CD14-positive monocyte (primary cell): ENCODE results near the gene ASF1A. TPM values are rescaled to one million over a fixed set of nuclear protein-coding genes. Genes with fewer than 3 reads are reported as not detected.
A peak's percentile ranks its signal among the peaks of the same experiment; 100 is the strongest.

Source experiments
- DNase-seq, 3 donors: peaks; one replicate each; pipeline ENCODE4 v3.0.0-alpha.2; 2011 to 2022
- H2AFZ ChIP-seq: 2 replicates; pipeline ENCODE4 v1.6.0; 2012; ENCODE audit warnings: mild to moderate bottlenecking, low read depth, low read length, inconsistent platforms; ENCODE audit not compliant: insufficient read depth, poor library complexity, severe bottlenecking
- H3K27ac ChIP-seq, 2 donors: 1 replicate in 1 of 2; 2 replicates in 1 of 2; pipeline ENCODE4 v1.5.1; 2012 to 2013; ENCODE audit warnings: low read length in 2 of 2, control low read depth in 1 of 2, inconsistent platforms in 1 of 2, low read depth in 1 of 2, mild to moderate bottlenecking in 1 of 2
- H3K27me3 ChIP-seq, 2 donors: one replicate each; pipeline versions ENCODE4 v1.6.0 to v1.6.1; 2011 to 2013; ENCODE audit warnings: low read length in 2 of 2; ENCODE audit not compliant: control insufficient read depth in 2 of 2, insufficient read depth in 2 of 2
- H3K36me3 ChIP-seq, 2 donors: replicated peaks in 1 of 2; 1 replicate in 1 of 2; 2 replicates in 1 of 2; pipeline versions ENCODE4 v1.5.1 to v1.6.1; 2012 to 2013; ENCODE audit warnings: low read length in 2 of 2, control low read depth in 1 of 2, inconsistent platforms in 1 of 2, mild to moderate bottlenecking in 1 of 2; ENCODE audit not compliant: insufficient read depth in 2 of 2, control insufficient read depth in 1 of 2
- H3K4me1 ChIP-seq, 2 donors: 1 replicate in 1 of 2; 2 replicates in 1 of 2; pipeline versions ENCODE4 v1.5.1 to v1.6.1; 2012 to 2013; ENCODE audit warnings: low read length in 2 of 2, control low read depth in 1 of 2, inconsistent platforms in 1 of 2, mild to moderate bottlenecking in 1 of 2, moderate library complexity in 1 of 2; ENCODE audit not compliant: insufficient read depth in 2 of 2, control insufficient read depth in 1 of 2
- H3K4me2 ChIP-seq: replicated peaks from 2 replicates; pipeline ENCODE3; 2012; ENCODE audit warnings: low read length, moderate library complexity, mild to moderate bottlenecking; ENCODE audit not compliant: poor library complexity, severe bottlenecking; ENCODE audit errors: extremely low read depth
- H3K4me3 ChIP-seq, 3 experiments: fragments of 200-600 bp in 1 of 3; sonication (generic) in 1 of 3; replicated peaks in 1 of 3; 1 replicate in 2 of 3; 2 replicates in 1 of 3; pipeline ENCODE4 v1.5.1; 2011 to 2013; ENCODE audit warnings: low read length in 3 of 3, mild to moderate bottlenecking in 3 of 3, control low read depth in 2 of 3, low read depth in 2 of 3, inconsistent platforms in 1 of 3, moderate library complexity in 1 of 3
- H3K79me2 ChIP-seq: 2 replicates; pipeline ENCODE4 v1.6.0; 2012; ENCODE audit warnings: mild to moderate bottlenecking, control low read depth, inconsistent platforms, low read length, moderate library complexity; ENCODE audit not compliant: insufficient read depth
- H3K9ac ChIP-seq: 2 replicates; pipeline ENCODE4 v1.6.0; 2017; ENCODE audit warnings: low read length, mild to moderate bottlenecking; ENCODE audit not compliant: insufficient read depth, poor library complexity, severe bottlenecking
- H3K9me3 ChIP-seq, 2 donors: replicated peaks in 1 of 2; 1 replicate in 1 of 2; 2 replicates in 1 of 2; pipeline versions ENCODE4 v1.5.1 to v1.6.1; 2012 to 2013; ENCODE audit warnings: low read length in 2 of 2, control low read depth in 1 of 2; ENCODE audit not compliant: control insufficient read depth in 1 of 2, insufficient read depth in 1 of 2
- H4K20me1 ChIP-seq: 2 replicates; pipeline ENCODE4 v1.6.0; 2012; ENCODE audit warnings: mild to moderate bottlenecking, low read length, control low read depth, moderate library complexity; ENCODE audit not compliant: insufficient read depth
- H3K27ac Mint-ChIP-seq, 7 donors: one replicate each; pipeline ENCODE4 v1.8.0; 2020; ENCODE audit warnings: mild to moderate bottlenecking in 7 of 7, mixed read lengths in 7 of 7, moderate library complexity in 6 of 7, inconsistent platforms in 2 of 7
- H3K27me3 Mint-ChIP-seq, 3 donors: one replicate each; pipeline ENCODE4 v1.8.0; 2021 to 2022; ENCODE audit warnings: low read depth in 3 of 3, mild to moderate bottlenecking in 3 of 3, mixed read lengths in 3 of 3, moderate library complexity in 3 of 3, inconsistent platforms in 1 of 3
- H3K36me3 Mint-ChIP-seq, 2 donors: one replicate each; pipeline ENCODE4 v1.8.0; 2020; ENCODE audit warnings: mixed read lengths in 2 of 2, inconsistent platforms in 1 of 2, mild to moderate bottlenecking in 1 of 2
- H3K4me1 Mint-ChIP-seq: one replicate; pipeline ENCODE4 v1.8.0; 2020; ENCODE audit warnings: mild to moderate bottlenecking, mixed read lengths
- H3K4me3 Mint-ChIP-seq, 2 donors: one replicate each; pipeline ENCODE4 v1.8.0; 2020; ENCODE audit warnings: mild to moderate bottlenecking in 2 of 2, mixed read lengths in 2 of 2, moderate library complexity in 1 of 2
- H3K9me3 Mint-ChIP-seq, 7 donors: one replicate each; pipeline ENCODE4 v1.8.0; 2020 to 2022; ENCODE audit warnings: mixed read lengths in 7 of 7, mild to moderate bottlenecking in 6 of 7, moderate library complexity in 6 of 7, inconsistent platforms in 2 of 7
- CTCF ChIP-seq: fragments of 200-600 bp; IDR thresholded peaks from one replicate; pipeline ENCODE4 v1.8.0; 2022; ENCODE audit warnings: antibody characterized with exemption, mild to moderate bottlenecking
- WGBS: methylation state at CpG from one replicate; pipeline ENCODE4 v1.1.5; 2013; ENCODE audit warnings: missing lambda C conversion rate; ENCODE audit not compliant: insufficient coverage; 5-methylcytosine and 5-hydroxymethylcytosine counted together
- intact Hi-C, 2 donors: fragments of 100-400 bp; cut with micrococcal nuclease; formaldehyde crosslinking; loops; one replicate each; pipeline versions ENCODE4 v1.15.0 to v1.15.1; 2023
- polyA plus RNA-seq, 3 donors: library from polyadenylated mRNA; depleted of rRNA in 1 of 3; unstranded in 2 of 3; stranded (reverse) in 1 of 3; fragments of 300-500 nt in 2 of 3; fragments of >200 nt in 1 of 3; fragmentation: Illumina TruSeq in 2 of 3; gene quantifications; 1 replicate in 2 of 3; 2 replicates in 1 of 3; pipeline ENCODE4 v1.2.3, GENCODE V29; 2012 to 2021

ASF1A gene
- polyA plus RNA-seq, 3 donors, result 3.1 to 14.4 (median 10.5) TPM

- Histone ChIP-seq H2AFZ (peak overlapping the region; percentile 93), H3K4me1 (peaks cover 30 to 44% of the 10 kb centered on the region in 2 donors), H3K4me3 (peak overlapping the region; percentile 62 to 99 (median 84)), H4K20me1 (peaks cover 20% of the 10 kb centered on the region), H3K9me3 (no peaks in the 10 kb centered on the region), H3K4me2 (peak overlapping the region; percentile 98), H3K36me3 (no peaks in the 10 kb centered on the region), H3K79me2 (peaks cover 79% of the 10 kb centered on the region), H3K27me3 (no peaks in the 10 kb centered on the region), H3K27ac (peak overlapping the region in 1 of 2 donors; percentile 81), H3K9ac (peak overlapping the region; percentile 94)
- Mint-ChIP-seq H3K9me3 (no peaks in the 10 kb centered on the region), H3K27me3 (peaks cover 0 to 1% (median 0%) of the 10 kb centered on the region in 3 donors), H3K36me3 (peaks cover 10 to 12% of the 10 kb centered on the region in 2 donors), H3K4me1 (peaks cover 36% of the 10 kb centered on the region), H3K27ac (peak overlapping the region; percentile 70 to 96 (median 94)), H3K4me3 (peak overlapping the region; percentile 97)
- WGBS, result 0% methylated on average over 14 of the region's 18 CpGs
- intact Hi-C loops, result loop anchor here (5.0 to 10.0 kb wide), 4 partner anchors 39 to 241 kb away; partner anchors contain the start of gene CEP85L (in 1 of the 2)
- DNase-seq, result peak; percentile 13 to 21 (median 20)
- TF ChIP-seq CTCF, result no peak
Observed at GRCh38 chr6:118893064-118893806, 717 bp upstream of the ASF1A start.

GRCh38 chr6:118894425-118895260 is 691 bp downstream of the ASF1A start:
- H3K9me3 Mint-ChIP-seq, result no peaks in the 10 kb centered on the region
- peak overlapping the region; percentile 84 to 99 (median 96) for H3K4me3 ChIP-seq
- H3K9me3 ChIP-seq, result no peaks in the 10 kb centered on the region
- H3K4me2 ChIP-seq, result peak overlapping the region; percentile 98
- H3K27me3 ChIP-seq, result no peaks in the 10 kb centered on the region
- peaks cover 30 to 44% of the 10 kb centered on the region in 2 donors for H3K4me1 ChIP-seq
- peaks cover 36% of the 10 kb centered on the region for H3K4me1 Mint-ChIP-seq
- peak overlapping the region; percentile 87 to 97 (median 94) for H3K27ac Mint-ChIP-seq
- H3K27me3 Mint-ChIP-seq, result peaks cover 0 to 3% (median 0%) of the 10 kb centered on the region in 3 donors
- H3K36me3 Mint-ChIP-seq, result peaks cover 11% of the 10 kb centered on the region in 2 donors
- under 1% methylated on average over 102 of the region's 102 CpGs for WGBS
- peak overlapping the region; percentile 92 for H2AFZ ChIP-seq
- H3K27ac ChIP-seq, result peak overlapping the region; percentile 88 to 91
- peaks cover 79% of the 10 kb centered on the region for H3K79me2 ChIP-seq
- H3K4me3 Mint-ChIP-seq, result peak overlapping the region; percentile 97
- peak; percentile 50 to 57 (median 52) for DNase-seq
- peaks cover 26% of the 10 kb centered on the region for H4K20me1 ChIP-seq
- intact Hi-C loops, result loop anchor here (2.0 to 10.0 kb wide), 5 partner anchors 38 to 242 kb away; partner anchors contain the start of genes CEP85L (in 1 of the 2) and MCM9 (in 1 of the 2)
- H3K36me3 ChIP-seq, result peaks cover 3 to 12% of the 10 kb centered on the region in 2 donors
- peak overlapping the region; percentile 94 for H3K9ac ChIP-seq
- peak; percentile 33 for TF ChIP-seq CTCF
